Measurements from ENCODE around the gene NGB.
"Not testable (repeated sequence)": the region's sequence is repeated elsewhere in the genome, so short reads cannot be mapped to it uniquely, and the experiment has no call there.

Gene NGB

DNA sequence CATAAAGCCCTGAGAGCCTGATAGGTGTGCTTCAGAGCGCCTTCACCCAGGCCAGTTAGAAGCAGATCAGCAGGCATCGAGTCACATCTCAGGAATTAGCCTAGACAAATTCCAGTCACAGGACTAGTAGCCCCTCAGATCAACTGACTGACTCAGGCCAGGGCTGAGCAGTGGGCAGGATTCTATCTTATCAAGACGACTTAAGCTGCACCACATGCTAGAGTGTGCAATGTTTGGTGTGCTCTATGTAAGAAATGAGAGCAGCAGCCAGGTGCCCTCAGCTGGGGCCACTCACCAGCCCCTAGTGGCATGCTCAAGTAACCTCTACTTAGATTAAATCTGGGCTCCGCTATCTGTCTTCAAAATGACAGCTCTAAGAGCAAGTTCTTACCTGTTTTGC lies 19.7 kb upstream of the NGB start:
- DNase-seq, result no peak

DNA sequence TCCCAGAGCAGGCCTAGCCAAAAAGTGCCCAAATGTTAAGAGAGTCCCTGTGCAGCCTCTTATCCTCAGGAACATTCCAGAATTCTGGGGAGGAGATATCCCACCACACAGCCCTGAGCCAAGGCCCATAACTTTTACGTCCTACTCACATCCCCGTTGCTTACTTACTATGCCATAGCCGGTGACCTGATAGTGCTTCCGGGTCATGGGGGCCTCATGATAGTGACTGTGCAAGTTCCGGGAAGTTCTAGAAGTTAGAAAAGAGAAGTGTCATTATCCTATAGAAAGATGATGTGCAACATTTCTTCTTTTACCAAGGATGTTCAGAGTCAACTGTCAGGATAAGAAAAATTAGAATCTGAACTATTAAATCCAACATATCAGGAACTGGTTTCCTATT lies 15.6 kb upstream of the NGB start:
- no peak for DNase-seq

DNA sequence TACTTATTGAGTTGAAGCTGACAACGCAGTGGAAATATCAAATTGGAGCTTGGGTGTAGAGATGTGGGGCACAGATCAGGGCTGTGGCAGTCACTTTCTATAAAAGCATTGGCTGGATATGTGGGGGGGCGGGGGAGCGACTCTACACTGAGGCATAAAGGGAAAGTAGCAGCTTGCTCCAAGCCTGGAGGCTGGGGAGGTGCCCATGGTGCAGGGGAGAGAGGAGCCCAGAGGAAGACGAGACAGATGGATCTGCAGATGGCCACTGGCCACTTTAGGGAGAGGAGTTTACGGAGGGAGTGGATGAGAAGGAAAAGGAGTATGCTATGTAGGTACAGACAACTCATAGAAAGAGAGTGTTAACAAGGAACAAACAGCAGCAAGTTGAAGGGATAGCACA lies 13.5 kb upstream of the NGB start:
- no peak for DNase-seq

DNA sequence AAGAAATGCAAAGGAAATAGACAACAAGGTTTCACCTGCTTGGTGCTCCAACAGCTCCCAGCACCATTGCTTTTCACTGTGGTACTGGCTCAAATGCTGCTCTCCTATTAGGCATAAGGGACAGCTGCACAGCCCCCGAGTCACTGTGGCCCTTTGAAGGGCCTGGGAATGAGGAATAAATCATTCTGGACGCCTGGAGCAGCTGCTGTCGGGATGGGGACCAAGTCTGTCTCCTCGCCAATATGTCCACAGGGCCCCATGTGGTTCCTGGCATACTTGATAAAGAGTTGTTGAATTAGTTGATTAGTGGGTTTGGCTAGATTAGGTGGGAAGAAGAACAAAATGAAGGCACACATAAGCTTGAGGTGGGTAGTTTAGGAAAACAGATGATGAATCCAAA lies 13.1 kb upstream of the NGB start:
- no peak for DNase-seq

DNA sequence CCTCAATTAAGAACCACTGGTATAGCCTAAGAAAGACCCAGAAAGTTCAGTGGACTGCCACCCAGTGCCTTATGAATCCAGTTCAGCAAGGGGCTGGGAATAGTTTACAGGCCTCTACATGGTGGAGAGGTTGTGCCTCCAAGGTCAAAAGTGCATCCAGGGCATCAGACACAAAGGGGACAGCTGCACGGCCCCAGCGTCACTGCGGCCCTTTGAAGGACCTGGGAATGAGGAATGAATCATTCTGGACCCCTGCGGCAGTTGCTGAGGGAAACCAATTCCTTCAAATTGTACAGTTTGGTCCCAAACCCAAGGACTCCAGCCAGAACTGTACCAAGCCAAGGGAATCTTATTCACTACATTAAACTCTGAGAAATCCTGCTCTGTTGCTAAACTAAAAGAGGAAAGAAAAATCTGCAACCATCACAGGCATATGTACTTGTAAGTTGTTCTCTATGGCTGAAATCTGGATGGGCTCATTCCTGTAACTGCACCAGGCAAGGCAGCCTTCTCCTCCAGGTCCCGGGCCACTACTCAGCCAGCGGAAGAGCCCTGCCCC lies 10.9 kb upstream of the NGB start:
- DNase-seq, result no peak

DNA sequence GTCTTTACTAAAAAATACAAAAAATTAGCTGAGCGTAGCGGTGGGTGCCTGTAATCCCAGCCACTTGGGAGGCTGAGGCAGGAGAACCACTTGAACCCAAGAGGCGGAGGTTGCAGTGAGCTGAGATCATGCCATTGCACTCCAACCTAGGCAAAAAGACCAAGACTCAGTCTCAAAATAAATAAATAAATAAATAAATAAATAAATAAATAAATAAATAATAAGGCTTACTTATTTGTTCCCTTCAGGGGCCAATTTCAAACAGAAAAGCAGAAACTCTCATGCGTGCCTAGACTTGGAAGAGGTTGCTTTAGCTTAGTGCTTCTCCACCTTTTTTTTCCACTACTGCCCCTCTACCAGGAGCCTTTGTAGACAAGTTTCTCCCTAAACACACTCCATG lies 9.9 kb upstream of the NGB start:
- DNase-seq, result not testable (repeated sequence)

DNA sequence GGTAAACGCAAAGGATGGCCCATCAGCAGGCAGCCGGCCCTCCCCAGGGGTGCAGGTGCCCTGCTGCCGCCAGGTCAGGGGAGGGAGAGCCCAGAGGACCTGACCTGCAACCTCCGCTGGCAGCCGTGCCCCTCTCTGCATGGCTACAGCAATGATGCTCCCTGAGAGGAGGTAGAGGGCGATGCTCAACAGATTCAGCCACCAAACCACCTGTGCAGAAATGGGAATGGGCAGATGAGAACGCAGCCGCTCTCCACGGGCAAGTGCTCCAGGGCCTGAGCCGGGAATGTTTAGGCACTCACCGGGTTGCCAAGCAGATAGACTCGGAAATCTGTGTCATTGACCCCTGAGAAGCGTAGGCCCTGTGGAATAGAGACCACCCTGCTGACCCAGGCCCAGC lies 8.7 kb upstream of the NGB start:
- no peak for DNase-seq

DNA sequence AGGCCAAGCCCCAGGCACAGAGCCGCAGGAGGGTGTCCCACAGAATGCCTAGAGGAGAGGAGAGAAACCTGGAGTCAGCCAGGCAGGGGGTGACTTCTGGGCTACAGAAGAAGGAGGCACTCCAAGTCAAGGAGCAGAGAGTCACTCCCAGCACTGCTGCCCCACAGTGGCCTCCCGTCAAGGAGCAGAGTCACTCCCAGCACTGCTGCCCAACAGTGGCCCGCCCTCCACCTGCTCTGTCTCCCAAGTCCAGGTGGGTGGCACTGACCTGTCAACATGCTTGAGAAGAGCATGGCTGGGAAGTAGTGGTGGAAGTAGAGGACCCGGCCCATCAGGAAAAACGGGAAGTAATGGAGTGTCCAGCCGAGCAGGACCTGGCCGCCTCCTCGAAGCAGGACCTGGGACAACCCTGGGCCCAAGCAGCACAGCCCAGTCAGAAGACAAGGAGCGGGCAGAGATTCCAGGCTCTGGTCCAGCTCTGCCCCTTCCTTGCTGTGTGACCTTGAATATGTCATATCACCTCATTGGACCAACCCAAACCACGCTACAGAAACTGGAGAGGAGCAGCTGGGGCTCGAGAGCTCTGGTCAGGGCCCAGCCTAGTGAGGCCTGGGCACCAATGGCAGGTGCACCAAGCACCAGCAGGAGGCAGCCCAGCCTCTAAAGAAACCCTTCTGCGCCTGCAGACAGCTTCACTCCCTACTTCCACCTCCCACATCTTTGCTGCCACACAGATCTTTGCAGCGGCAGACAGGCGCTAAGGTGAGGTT lies 7.6 kb upstream of the NGB start:
- no peak for DNase-seq

DNA sequence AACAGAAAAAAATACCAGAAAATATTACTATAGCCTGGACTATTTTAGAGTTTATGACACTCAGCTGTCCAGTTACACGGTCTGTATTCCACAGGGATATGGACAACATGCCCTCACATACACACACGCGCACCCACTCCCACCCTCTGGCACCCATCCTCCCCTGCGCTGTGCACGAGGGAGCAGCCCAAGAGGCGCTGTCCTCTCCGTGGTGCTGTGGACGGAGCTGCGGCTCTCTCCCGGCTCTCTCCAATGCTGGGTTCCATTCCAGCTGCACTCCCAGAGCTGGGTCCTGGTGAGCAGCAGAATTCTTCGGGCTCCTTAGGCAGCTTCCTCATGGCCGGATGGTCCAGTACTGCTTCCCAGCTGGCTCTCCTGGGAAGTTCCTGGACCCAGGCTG lies 6.0 kb upstream of the NGB start:
- DNase-seq, result no peak

DNA sequence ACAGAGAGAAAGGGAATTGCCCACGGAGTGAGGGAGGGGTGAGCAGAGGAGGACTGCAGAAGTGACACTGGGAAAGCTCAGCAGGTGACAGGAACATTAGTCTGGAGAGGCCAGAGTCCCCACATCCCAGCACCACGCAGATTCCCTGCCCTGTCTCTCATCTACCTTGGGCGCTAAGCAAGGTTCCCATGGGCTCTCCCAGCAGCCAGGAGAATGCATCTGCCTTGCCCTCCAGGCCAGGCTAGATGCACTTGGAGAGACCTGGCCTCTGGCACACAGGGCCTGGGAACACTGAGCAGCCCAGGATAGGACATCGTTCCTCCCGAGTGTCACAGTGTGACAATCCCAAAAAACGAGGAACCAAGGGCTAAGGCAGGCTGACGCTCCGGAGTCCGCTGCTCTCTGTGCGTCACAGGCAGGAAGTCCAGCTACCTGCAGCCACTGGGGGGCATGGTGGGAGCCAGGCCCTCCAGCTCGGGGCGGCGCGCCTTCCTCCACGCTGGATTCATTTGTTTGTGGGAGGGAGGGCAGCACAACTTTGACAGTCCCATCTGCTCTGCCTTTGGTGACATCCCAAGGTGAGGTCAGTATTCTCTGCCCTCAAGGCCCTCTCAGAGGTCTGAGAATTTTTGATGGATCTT lies 5.4 kb upstream of the NGB start:
- DNase-seq, result no peak

DNA sequence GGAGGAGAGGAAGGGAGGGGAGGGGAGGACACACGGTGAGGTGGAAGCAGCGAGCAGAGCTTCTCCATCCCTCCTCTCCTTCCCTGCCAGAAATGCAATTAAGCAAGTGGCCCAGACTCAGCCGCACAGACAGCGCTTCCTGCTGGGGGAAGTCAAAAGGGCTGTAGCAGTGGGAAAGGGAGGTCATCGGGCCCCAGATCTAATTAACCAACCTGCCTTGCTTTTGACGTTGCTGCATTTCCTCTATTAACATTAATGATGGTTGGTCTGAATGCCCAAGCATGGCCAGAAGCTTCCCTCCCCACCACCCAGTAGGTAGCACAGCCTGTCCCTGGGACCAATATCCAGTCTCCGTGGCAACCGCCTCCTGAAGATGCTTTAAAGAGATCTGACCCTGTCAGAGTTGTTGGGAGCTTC lies 4.6 kb upstream of the NGB start:
- DNase-seq, result no peak

DNA sequence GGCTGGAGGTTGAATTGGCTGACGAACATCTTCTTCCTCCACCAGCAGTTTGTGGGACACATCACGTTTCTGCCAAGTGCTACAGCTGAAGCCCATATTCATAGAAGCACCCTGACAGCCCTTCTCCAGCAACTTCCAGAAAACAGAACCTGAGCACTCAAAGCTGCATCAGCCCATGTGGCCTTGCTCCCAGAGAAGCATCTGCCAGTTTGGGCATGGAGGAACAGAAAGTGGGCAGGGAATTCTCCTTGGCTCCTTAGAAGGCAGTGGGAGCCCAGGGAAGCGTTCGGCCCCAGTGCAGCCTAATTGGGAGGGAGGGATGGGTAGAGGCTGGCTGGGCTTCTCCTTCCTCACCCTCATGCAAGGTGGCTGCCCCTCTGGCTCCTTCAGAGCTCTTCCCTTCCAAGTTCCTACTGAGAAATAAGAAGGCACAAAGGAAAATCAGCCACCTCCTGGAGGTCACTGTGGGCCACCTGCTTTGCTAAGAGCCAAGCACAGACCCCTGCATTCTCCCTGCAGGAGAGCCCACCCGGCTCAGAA lies 4.1 kb upstream of the NGB start:
- no peak for DNase-seq

DNA sequence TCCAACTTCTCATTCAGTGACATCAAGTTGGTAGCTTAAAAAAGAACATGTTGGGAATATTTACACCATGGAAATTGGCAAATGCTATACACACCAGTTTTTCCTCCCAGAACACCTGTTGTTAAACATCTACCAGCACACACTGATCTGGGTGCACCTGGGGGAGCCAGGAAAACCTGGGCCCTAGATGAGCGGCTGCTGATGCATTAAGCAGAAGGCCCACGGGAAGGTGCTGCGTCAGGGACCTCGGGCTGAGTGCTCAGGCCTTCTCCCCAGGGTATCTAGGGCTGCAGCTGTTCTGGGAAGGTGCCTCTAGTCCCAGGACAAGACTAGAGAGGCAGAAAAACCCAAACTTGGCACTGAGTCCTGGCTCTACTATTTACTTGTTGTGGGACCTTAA lies 2.8 kb upstream of the NGB start:
- DNase-seq, result no peak

DNA sequence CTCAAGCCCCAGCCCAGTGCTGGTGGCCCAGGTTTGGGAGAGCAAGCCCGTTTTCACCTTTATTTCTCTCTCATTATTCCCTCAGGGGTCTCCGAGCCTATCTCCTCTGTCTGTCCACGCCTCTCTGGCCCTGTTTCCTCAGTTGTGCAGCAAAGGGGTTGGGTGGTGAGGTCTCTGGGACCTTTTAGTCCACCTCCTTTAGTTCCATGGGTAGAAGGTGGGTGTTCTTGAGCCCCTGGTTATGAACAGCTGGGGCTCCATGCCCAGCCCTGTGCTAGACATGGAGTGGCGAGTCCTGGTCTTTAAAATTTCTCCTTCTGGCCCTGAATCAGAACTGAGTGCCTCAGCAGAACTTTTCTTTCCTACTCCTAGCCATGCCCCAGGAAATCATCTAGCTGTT lies 1.3 kb upstream of the NGB start:
- DNase-seq, result no peak

DNA sequence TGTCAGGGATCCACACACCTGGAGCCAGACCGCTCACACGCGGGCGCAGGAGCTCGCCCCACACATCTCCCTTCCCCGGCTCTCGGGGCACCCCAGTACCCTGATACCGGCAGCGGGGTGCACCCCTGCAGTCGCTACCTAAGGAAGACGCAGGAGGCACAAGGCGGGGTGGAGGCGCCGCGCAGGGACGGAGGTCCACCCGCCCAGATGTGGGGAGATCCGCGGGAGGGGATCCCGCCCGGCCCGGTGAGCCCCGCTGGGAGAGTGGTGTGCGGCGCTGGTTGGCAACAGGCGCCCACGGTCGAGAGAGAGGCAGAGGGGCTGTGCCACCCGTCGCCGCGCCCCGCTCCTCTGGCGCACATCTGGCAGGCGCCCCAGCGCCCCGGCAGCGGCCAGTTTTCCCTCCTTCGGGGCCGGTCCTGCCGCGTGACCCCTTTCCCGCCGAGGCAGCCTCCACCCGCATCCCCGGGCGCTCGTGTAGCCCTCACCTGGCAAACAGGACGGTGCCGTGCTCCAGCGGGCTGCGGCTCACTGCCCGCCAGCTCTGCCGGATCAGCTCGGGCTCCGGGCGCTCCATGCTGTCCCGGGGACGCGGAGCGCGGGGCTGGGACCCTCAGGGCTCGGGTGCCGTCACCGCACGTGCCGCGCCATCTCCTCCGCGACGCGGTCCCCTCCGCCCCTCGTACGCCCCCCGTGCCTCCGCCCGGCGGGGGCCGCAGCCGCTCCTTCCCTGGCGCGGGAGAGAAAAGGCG lies 469 bp downstream of the NGB start:
- no peak for DNase-seq

DNA sequence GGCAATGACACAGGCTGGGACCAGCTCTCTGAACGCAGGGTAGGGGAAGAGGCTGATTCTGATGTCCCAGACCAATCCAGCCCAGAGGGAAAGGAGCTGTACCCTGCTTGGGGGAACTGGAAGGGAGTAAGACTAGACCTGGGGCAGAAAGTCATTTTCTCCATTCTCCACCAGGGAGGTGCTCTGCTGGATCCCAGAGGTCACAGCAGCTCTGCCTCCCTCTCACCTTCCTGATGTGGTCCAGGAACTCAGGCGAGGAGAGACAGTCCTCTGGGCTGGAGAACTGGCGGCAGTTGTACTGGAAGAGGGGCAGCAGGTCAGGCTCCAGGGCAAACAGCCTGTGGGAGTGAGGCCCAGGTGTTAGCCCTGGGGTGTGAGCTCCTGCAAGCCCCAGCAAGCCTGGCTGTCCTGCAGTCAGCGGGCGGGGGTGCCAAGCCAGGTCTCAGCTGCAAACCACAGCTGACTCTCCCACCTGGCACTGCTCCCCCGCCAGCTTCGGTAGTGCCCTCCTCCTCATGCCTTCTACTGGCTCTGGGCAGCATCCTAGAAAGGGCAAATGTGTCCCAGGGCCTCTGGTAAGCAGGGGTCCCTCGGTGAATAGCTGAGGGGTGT lies 1.9 kb downstream of the NGB start:
- no peak for DNase-seq

DNA sequence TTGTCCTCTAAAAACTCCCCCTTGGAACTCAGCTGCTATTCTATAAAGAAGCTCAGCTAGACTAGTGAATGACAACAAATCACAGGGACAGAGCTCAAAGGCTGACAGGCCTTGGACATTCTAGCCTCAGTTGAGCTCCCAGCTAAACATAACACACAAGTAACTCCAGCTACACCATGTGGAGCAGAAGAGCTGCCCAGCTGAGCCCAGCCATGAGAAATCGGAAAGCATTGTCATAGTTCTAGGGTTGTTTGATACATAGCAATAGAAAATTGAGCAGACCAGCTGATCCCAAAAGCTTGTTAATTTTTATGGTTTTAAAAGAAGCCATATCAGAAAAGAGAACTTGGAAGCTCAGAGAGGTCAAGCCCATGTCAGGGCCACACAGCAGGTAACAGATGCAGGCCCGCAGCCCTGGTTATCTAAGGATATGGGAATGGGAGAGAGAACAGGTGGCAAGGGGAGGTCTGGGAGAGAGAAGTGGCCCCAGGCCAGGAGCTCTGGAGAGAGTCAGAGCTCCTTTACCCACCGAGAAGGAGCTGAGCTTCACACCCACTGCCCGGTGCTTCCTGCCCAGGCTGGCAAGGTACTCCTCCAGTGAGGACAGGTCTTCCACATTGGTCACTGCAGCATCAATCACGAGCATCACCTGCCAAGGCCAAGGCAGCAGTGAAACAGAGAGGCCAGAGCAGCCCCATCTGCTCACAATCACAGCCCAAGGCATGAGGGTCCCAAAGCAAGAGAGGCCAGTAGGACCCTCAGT lies 2.9 kb downstream of the NGB start:
- DNase-seq, result no peak

DNA sequence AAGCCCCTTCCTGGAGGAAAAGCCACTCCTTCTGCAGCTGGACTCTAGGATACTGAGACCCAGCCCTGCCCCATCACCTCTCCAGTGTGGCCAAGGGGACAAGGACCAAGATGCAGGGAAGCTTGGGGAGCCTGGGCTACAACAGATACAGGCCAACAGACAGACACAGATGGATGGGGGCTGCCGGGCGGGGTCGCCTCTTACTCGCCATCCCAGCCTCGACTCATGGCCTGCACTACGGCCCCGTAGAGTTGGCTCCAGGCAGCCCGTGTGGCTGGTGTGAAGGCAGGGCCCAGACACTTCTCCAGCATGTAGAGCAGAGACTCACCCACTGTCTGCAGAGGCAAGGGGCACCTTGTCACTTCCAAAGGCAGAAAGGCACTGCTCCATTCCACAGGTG lies 4.7 kb downstream of the NGB start:
- no peak for DNase-seq

DNA sequence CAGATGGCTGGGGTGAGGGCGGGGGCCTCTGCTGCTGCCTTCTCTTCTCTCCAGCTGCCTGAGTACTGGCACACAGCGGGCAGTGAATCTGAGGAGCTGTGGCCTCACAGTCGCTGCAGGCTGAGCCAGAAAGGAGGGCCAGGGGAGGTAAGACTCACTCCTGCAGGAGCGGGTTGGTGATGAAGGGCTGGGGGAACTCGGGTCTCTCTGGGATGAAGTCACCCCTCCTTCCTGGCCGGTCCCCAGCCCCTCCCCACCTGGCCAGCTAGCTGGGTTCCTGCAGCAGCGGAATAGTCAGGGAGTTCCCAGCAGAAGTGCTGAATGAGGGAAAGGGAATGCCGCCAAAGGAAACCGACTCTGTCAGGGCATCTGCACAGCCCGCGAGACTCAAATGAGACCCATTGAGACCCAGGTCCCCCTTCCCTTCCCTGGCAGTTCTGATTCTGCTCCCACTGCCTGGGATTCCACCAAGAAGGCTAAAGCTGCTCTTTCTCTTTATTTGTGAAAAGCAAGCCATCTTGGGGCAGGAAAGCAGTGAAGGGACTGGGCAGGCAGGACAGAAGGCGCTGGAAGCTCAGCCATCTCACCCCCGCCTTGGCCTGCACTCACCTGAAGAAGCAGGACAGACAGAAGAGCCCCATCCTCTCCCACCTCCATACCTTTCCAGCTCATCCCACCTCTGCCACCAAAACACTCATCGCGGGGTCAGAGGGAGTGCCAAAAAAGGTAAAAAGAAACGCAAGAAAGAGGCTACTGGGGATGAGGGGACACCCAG lies 5.3 kb downstream of the NGB start:
- no peak for DNase-seq

DNA sequence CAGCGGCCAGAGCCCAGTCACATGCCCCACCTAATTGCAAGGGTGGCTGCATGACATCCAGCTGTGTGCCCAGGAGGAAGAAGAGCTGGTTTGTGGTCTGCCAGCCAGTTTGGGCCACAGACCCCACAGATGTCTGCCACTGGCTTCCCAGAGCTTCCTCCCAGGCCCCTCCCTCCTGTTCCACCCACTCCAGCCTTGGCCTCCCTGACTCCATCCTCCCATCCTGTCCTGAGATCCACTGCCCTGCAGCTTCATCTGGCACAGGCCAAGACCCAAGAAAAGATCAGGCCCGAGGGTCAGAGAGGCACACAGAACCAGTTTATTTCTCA lies 5.9 kb downstream of the NGB start:
- DNase-seq, result no peak

DNA sequence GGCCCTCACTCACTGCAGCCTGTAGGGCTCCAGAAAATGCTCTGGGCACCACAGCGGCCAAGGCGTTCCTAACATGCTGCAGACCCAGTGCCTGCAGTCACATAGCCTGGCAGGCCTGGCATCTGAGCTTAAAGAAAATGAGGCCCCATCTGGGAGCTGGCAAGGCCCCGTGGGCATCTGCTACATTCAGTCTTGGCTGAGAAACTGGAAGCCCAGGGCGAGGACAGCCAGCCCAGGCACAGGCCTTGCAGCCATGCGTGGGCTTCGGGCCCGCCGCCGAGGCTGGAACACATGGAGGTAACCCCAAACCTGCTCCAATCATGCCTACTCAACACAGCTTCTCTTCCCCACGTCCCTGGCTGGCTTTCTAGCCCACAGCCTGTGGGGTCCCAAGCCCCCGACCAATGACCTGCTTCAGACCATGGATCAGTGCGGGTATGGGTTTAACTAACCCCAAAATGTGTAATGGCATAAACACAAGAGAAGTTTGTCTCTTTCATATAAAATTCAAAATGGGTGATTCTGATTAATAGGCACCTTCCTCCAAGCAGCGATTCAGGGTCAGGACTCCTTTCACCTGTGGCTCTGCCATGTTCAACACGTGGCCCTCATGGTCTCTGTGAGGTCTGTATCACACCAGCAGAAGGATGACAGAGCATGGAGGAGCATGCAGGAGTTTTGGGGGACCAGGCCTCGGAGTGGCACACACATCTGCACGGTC lies 6.4 kb downstream of the NGB start:
- DNase-seq, result no peak

Data from CD4-positive, alpha-beta T cell treated with Interleukin-21 for 1 hour (primary cell).